ENCODE results near the gene FAM76A. TPM values are rescaled to one million over a fixed set of nuclear protein-coding genes. Genes with fewer than 3 reads are reported as not detected.

The FAM76A gene
- total and polyA plus RNA-seq, 10 donors, result 4.0 to 18.2 (median 13.4) TPM

- intact Hi-C loops (cut with DNase I; ENCODE audit: low total_unique reads), result loop anchor here (5.0 kb wide), 1 partner anchor 54 kb away; the partner anchor contains the start of gene IFI6
- no peak for DNase-seq
- H3K9me3 ChIP-seq, result no peaks in the 10 kb centered on the region
- no peak for TF ChIP-seq POLR2A (IDR thresholded peaks at IDR 0.05)
- TF ChIP-seq POLR2AphosphoS5 (IDR thresholded peaks at IDR 0.05), result no peak
- TF ChIP-seq CTCF (IDR thresholded peaks at IDR 0.05 in 8 of 11, conservative IDR thresholded peaks at IDR 0.05 in 3 of 11), result peak in 1 of 11 experiments; percentile 11
- 0 to 1% (median 0%) methylated on average over 23 to 46 of the region's 46 CpGs for WGBS, 5 donors
- H3K36me3 ChIP-seq, result peaks cover 0 to 39% (median 9%) of the 10 kb centered on the region in 6 donors
- peak overlapping the region; percentile 89 to 98 (median 94) for H3K4me3 ChIP-seq
- H3K27me3 ChIP-seq (replicated peaks in 1 of 7), result no peaks in the 10 kb centered on the region
- peak overlapping the region; percentile 84 to 95 (median 94) for H3K27ac ChIP-seq
- peaks cover 12 to 45% (median 21%) of the 10 kb centered on the region in 6 donors for H3K4me1 ChIP-seq
These were observed 648 bp downstream of the FAM76A start for GRCh38 chr1:27726173-27727044.

- intact Hi-C loops (cut with DNase I; ENCODE audit: low total_unique reads), result loop anchor here (5.0 kb wide), 1 partner anchor 55 kb away; the partner anchor contains the start of gene IFI6
- Histone ChIP-seq H3K27ac (peak overlapping the region in 2 of 8 donors; percentile 95), H3K9me3 (no peaks in the 10 kb centered on the region), H3K4me3 (peak overlapping the region in 4 of 8 donors; percentile 89 to 98 (median 94)), H3K36me3 (peaks cover 0 to 46% (median 12%) of the 10 kb centered on the region in 6 donors), H3K4me1 (peaks cover 12 to 45% (median 21%) of the 10 kb centered on the region in 6 donors), H3K27me3 (replicated peaks in 1 of 7) (no peaks in the 10 kb centered on the region)
- WGBS, 5 donors, result 66 to 80% (median 76%) methylated on average over 3 of the region's 3 CpGs
- no peak for DNase-seq
- no peak for TF ChIP-seq POLR2AphosphoS5 (IDR thresholded peaks at IDR 0.05)
- no peak for TF ChIP-seq CTCF (IDR thresholded peaks at IDR 0.05 in 8 of 11, conservative IDR thresholded peaks at IDR 0.05 in 3 of 11)
- no peak for TF ChIP-seq POLR2A (IDR thresholded peaks at IDR 0.05)
These were observed 1.4 kb downstream of the FAM76A start for GRCh38 chr1:27727126-27727525.

- H3K4me1 ChIP-seq, result no peaks in the 10 kb centered on the region
- no peak overlapping the region for H3K4me3 ChIP-seq
- intact Hi-C loops (cut with DNase I; ENCODE audit: low total_unique reads), result no loop called here
- H3K27ac ChIP-seq, result no peak overlapping the region
- peaks cover 0 to 97% (median 61%) of the 10 kb centered on the region in 6 donors for H3K36me3 ChIP-seq
- H3K27me3 ChIP-seq (replicated peaks in 1 of 7), result no peaks in the 10 kb centered on the region
- TF ChIP-seq POLR2A (IDR thresholded peaks at IDR 0.05), result no peak
- TF ChIP-seq CTCF (IDR thresholded peaks at IDR 0.05 in 8 of 11, conservative IDR thresholded peaks at IDR 0.05 in 3 of 11), result no peak
- TF ChIP-seq POLR2AphosphoS5 (IDR thresholded peaks at IDR 0.05), result no peak
- 82 to 98% (median 97%) methylated on average over 3 of the region's 3 CpGs for WGBS, 5 donors
- DNase-seq, result no peak
- no peaks in the 10 kb centered on the region for H3K9me3 ChIP-seq
These were observed 10.5 kb downstream of the FAM76A start for GRCh38 chr1:27736252-27736651.

GRCh38 chr1:27741121-27741520, 15.4 kb downstream of the FAM76A start:
- Histone ChIP-seq H3K4me1 (no peaks in the 10 kb centered on the region), H3K4me3 (no peak overlapping the region), H3K27me3 (replicated peaks in 1 of 7) (no peaks in the 10 kb centered on the region), H3K27ac (no peak overlapping the region), H3K9me3 (no peaks in the 10 kb centered on the region), H3K36me3 (peaks cover 0 to 97% (median 45%) of the 10 kb centered on the region in 6 donors)
- intact Hi-C loops (cut with DNase I; ENCODE audit: low total_unique reads), result no loop called here
- TF ChIP-seq POLR2A (IDR thresholded peaks at IDR 0.05) (no peak), POLR2AphosphoS5 (IDR thresholded peaks at IDR 0.05) (no peak), CTCF (IDR thresholded peaks at IDR 0.05 in 8 of 11, conservative IDR thresholded peaks at IDR 0.05 in 3 of 11) (no peak)
- DNase-seq, result no peak
- WGBS, 5 donors, result 94 to 97% (median 96%) methylated on average over 6 of the region's 6 CpGs

All from spleen (tissue), 11 donors.